ENCODE results near the gene KSR1.

DNA sequence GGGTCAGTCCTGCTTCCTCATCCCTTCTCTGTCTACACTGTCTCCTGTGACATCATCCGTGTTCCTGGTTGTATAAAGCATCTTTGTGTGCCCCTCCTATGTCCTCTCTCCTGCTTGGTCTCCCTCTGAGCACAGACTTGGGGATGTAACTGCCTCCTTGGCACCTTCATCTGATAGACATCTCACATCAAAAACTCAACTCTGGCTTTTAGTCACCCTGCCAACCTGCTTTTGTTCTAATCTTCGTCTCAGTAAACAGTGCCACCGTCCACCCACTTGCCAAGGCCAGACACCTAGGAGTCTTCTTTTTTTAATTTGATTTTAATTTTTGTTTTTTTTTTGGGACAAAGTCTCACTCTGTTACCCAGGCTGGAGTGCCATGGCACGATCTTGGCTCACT, 16.9 kb upstream of the KSR1 start:
- TF ChIP-seq, protein P1, sequence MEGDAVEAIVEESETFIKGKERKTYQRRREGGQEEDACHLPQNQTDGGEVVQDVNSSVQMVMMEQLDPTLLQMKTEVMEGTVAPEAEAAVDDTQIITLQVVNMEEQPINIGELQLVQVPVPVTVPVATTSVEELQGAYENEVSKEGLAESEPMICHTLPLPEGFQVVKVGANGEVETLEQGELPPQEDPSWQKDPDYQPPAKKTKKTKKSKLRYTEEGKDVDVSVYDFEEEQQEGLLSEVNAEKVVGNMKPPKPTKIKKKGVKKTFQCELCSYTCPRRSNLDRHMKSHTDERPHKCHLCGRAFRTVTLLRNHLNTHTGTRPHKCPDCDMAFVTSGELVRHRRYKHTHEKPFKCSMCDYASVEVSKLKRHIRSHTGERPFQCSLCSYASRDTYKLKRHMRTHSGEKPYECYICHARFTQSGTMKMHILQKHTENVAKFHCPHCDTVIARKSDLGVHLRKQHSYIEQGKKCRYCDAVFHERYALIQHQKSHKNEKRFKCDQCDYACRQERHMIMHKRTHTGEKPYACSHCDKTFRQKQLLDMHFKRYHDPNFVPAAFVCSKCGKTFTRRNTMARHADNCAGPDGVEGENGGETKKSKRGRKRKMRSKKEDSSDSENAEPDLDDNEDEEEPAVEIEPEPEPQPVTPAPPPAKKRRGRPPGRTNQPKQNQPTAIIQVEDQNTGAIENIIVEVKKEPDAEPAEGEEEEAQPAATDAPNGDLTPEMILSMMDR (IDR thresholded peaks at IDR 0.05) = no peak
- TF ChIP-seq POLR2A (IDR thresholded peaks at IDR 0.05) = no peak
